HL-60 (cell line): ENCODE measurements around the gene SERPINF2.

Experiments
- DNase-seq, 2 experiments: peaks; one replicate each; pipeline ENCODE4 v3.0.0-alpha.2; 2010 to 2020; ENCODE audit warnings: low read depth in 1 of 2, low spot score in 1 of 2
- H3K27ac ChIP-seq: fragments of 250-450 bp; sonication (Bioruptor Pico); replicated peaks from 2 replicates; pipeline ENCODE4 v1.5.1; 2020; ENCODE audit warnings: mild to moderate bottlenecking, moderate library complexity
- H3K27me3 ChIP-seq: fragments of 250-450 bp; sonication (Bioruptor Pico); 2 replicates; pipeline ENCODE4 v1.5.1; 2021; ENCODE audit warnings: mild to moderate bottlenecking, moderate library complexity; ENCODE audit not compliant: insufficient read depth, poor library complexity, severe bottlenecking
- H3K4me3 ChIP-seq: replicated peaks from 2 replicates; pipeline ENCODE4 v1.5.1; 2011; ENCODE audit warnings: mild to moderate bottlenecking, control low read depth, low read length; ENCODE audit not compliant: insufficient read depth
- GABPA ChIP-seq: IDR thresholded peaks from 2 replicates; pipeline ENCODE4 v1.6.1; 2012; ENCODE audit warnings: low read depth
- POLR2AphosphoS5 ChIP-seq: IDR thresholded peaks from 2 replicates; pipeline ENCODE4 v1.6.1; 2012; ENCODE audit warnings: low read depth
- SPI1 ChIP-seq: IDR thresholded peaks from 2 replicates; pipeline ENCODE4 v1.6.1; 2012; ENCODE audit warnings: low read depth, mild to moderate bottlenecking, borderline replicate concordance
- TF ChIP-seq, protein P1 (sequence below): IDR thresholded peaks from 2 replicates; pipeline ENCODE4 v1.6.1; 2012; ENCODE audit warnings: low read depth; ENCODE audit not compliant: insufficient replicate concordance
- TF ChIP-seq, protein P2 (sequence below): IDR thresholded peaks from one replicate; pipeline ENCODE4 v1.5.1; 2011; ENCODE audit warnings: low read length, control low read depth, inconsistent platforms; ENCODE audit not compliant: insufficient read depth

The SERPINF2 gene

DNA sequence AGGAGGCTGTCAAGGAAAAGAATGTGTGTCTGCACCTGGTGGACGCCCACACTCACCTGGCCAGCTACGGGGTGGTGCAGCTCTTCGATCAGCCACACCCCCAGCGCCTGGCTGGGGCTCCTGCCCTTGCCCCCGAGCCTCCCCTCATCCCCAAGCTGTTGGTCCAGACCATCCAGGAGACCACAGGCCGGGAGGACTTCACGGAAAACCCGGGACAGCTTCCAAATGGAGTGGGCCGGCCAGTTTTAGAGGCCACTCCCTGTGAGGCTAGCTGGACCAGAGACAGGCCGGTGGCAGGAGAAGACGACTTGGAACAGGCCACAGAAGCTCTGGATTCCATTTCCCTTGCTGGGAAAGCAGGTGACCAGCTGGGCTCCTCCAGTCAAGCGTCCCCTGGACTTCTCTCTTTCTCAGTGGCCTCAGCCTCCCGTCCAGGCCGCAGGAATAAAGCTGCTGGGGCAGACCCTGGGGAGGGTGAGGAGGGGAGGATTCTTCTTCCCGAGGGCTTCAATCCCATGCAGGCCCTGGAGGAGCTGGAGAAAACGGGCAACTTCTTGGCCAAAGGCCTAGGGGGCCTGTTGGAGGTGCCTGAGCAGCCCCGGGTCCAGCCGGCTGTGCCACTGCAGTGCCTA, 15.9 kb upstream of the SERPINF2 start:
- no peak overlapping the region for H3K27ac ChIP-seq
- DNase-seq = no peak

DNA sequence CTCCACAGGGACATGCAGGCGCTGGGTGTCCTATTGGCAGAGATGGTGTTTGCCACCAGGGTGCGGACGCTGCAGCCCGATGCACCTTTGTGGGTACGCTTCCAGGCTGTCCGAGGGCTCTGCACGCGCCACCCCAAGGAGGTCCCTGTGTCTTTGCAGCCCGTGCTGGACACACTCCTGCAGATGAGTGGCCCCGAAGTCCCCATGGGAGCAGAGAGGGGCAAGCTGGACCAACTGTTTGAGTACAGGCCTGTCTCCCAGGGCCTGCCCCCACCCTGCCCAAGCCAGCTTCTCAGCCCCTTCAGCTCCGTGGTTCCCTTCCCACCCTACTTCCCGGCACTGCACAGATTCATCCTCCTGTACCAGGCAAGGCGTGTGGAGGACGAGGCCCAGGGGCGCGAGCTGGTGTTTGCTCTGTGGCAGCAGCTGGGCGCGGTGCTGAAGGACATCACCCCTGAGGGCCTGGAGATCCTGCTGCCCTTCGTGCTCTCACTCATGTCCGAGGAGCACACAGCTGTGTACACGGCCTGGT, 15.3 kb upstream of the SERPINF2 start:
- no peak for DNase-seq
- no peak overlapping the region for H3K4me3 ChIP-seq
- no peak overlapping the region for H3K27ac ChIP-seq
- no peaks in the 10 kb centered on the region for H3K27me3 ChIP-seq
- TF ChIP-seq, protein P1, sequence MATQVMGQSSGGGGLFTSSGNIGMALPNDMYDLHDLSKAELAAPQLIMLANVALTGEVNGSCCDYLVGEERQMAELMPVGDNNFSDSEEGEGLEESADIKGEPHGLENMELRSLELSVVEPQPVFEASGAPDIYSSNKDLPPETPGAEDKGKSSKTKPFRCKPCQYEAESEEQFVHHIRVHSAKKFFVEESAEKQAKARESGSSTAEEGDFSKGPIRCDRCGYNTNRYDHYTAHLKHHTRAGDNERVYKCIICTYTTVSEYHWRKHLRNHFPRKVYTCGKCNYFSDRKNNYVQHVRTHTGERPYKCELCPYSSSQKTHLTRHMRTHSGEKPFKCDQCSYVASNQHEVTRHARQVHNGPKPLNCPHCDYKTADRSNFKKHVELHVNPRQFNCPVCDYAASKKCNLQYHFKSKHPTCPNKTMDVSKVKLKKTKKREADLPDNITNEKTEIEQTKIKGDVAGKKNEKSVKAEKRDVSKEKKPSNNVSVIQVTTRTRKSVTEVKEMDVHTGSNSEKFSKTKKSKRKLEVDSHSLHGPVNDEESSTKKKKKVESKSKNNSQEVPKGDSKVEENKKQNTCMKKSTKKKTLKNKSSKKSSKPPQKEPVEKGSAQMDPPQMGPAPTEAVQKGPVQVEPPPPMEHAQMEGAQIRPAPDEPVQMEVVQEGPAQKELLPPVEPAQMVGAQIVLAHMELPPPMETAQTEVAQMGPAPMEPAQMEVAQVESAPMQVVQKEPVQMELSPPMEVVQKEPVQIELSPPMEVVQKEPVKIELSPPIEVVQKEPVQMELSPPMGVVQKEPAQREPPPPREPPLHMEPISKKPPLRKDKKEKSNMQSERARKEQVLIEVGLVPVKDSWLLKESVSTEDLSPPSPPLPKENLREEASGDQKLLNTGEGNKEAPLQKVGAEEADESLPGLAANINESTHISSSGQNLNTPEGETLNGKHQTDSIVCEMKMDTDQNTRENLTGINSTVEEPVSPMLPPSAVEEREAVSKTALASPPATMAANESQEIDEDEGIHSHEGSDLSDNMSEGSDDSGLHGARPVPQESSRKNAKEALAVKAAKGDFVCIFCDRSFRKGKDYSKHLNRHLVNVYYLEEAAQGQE = no peak
- TF ChIP-seq SPI1 (no peak), GABPA (no peak), POLR2AphosphoS5 (no peak)
- TF ChIP-seq, protein P2, sequence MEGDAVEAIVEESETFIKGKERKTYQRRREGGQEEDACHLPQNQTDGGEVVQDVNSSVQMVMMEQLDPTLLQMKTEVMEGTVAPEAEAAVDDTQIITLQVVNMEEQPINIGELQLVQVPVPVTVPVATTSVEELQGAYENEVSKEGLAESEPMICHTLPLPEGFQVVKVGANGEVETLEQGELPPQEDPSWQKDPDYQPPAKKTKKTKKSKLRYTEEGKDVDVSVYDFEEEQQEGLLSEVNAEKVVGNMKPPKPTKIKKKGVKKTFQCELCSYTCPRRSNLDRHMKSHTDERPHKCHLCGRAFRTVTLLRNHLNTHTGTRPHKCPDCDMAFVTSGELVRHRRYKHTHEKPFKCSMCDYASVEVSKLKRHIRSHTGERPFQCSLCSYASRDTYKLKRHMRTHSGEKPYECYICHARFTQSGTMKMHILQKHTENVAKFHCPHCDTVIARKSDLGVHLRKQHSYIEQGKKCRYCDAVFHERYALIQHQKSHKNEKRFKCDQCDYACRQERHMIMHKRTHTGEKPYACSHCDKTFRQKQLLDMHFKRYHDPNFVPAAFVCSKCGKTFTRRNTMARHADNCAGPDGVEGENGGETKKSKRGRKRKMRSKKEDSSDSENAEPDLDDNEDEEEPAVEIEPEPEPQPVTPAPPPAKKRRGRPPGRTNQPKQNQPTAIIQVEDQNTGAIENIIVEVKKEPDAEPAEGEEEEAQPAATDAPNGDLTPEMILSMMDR = no peak

More for the DNA sequence above, 15.9 kb upstream of the SERPINF2 start:
- TF ChIP-seq GABPA (no peak), SPI1 (no peak), POLR2AphosphoS5 (no peak)
- TF ChIP-seq, protein P2 = no peak
- TF ChIP-seq, protein P1 = no peak
- no peak overlapping the region for H3K4me3 ChIP-seq
- H3K27me3 ChIP-seq = no peaks in the 10 kb centered on the region

DNA sequence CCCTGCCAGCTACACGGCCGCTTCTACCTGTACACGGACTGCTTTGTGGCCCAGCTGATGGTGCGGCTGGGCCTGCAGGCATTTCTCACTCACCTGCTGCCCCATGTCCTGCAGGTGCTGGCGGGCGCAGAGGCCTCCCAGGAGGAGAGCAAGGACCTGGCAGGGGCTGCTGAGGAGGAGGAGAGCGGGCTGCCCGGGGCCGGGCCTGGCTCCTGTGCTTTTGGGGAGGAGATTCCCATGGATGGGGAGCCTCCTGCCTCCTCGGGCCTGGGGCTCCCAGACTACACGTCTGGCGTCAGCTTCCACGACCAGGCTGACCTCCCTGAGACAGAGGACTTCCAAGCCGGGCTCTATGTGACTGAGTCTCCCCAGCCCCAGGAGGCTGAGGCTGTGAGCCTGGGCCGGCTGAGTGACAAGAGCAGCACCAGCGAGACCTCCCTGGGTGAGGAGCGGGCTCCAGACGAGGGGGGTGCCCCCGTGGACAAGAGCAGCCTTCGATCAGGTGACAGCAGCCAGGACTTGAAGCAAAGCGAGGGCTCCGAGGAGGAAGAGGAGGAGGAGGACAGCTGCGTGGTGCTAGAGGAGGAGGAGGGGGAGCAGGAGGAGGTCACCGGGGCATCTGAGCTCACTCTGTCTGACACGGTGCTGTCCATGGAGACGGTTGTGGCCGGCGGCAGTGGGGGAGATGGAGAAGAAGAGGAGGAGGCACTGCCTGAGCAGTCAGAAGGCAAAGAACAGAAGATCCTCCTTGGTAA, 14.6 kb upstream of the SERPINF2 start:
- H3K27ac ChIP-seq = no peak overlapping the region
- TF ChIP-seq, protein P1 = no peak
- TF ChIP-seq, protein P2 = no peak
- no peak for TF ChIP-seq GABPA
- TF ChIP-seq POLR2AphosphoS5 = no peak
- TF ChIP-seq SPI1 = no peak
- no peak overlapping the region for H3K4me3 ChIP-seq
- no peak for DNase-seq
- H3K27me3 ChIP-seq = no peaks in the 10 kb centered on the region
